DND-41 (cell line): ENCODE results near the gene MAPKAPK2.

ENCODE experiments used
- ATAC-seq: fragments of 200-7000 bp; cut with Tn5 transposase; 3 replicates; pipeline ENCODE4 v1.9.1; 2021; ENCODE audit warnings: low read depth; ENCODE audit not compliant: insufficient read depth
- DNase-seq: peaks from one replicate; pipeline ENCODE4 v3.0.0-alpha.2; 2020
- H2AFZ ChIP-seq: 2 replicates; pipeline ENCODE4 v1.6.0; 2012; ENCODE audit warnings: low read depth, low read length
- H3K27ac ChIP-seq: 2 replicates; pipeline ENCODE4 v1.5.1; 2012; ENCODE audit warnings: low read length, inconsistent platforms
- H3K27me3 ChIP-seq: fragments of 200-600 bp; sonication (generic); 2 replicates; pipeline ENCODE4 v1.6.0; 2012; ENCODE audit warnings: low read length, mild to moderate bottlenecking, inconsistent platforms; ENCODE audit not compliant: insufficient read depth, poor library complexity
- H3K36me3 ChIP-seq: 2 replicates; pipeline ENCODE4 v1.5.1; 2012; ENCODE audit warnings: low read length, inconsistent platforms; ENCODE audit not compliant: insufficient read depth
- H3K4me1 ChIP-seq: 2 replicates; pipeline ENCODE4 v1.5.1; 2012; ENCODE audit warnings: mild to moderate bottlenecking, low read length; ENCODE audit not compliant: insufficient read depth
- H3K4me2 ChIP-seq: 2 replicates; pipeline ENCODE4 v1.6.0; 2012; ENCODE audit warnings: mild to moderate bottlenecking, moderate library complexity, low read length, inconsistent platforms; ENCODE audit not compliant: insufficient read depth
- H3K4me3 ChIP-seq, 2 experiments: fragments of 200-600 bp in 1 of 2; shearing (Covaris generic) in 1 of 2; 2 replicates each; pipeline ENCODE4 v1.5.1; 2012 to 2016; ENCODE audit warnings: inconsistent platforms in 2 of 2, low read length in 2 of 2, mild to moderate bottlenecking in 2 of 2, low read depth in 1 of 2, moderate library complexity in 1 of 2
- H3K79me2 ChIP-seq: 2 replicates; pipeline ENCODE4 v1.6.0; 2012; ENCODE audit warnings: low read length, inconsistent platforms; ENCODE audit not compliant: insufficient read depth
- H3K9ac ChIP-seq: 2 replicates; pipeline ENCODE4 v1.6.0; 2012; ENCODE audit warnings: low read depth, mild to moderate bottlenecking, inconsistent platforms, low read length, moderate library complexity
- H3K9me3 ChIP-seq: 2 replicates; pipeline ENCODE4 v1.5.1; 2012; ENCODE audit warnings: low read length, moderate library complexity, mild to moderate bottlenecking, inconsistent platforms; ENCODE audit not compliant: insufficient read depth, severe bottlenecking
- H4K20me1 ChIP-seq: 2 replicates; pipeline ENCODE4 v1.6.0; 2012; ENCODE audit warnings: low read length; ENCODE audit not compliant: insufficient read depth
- CTCF ChIP-seq: IDR thresholded peaks from 2 replicates; pipeline ENCODE4 v1.5.1; 2012; ENCODE audit warnings: borderline replicate concordance, low read length, moderate library complexity, mild to moderate bottlenecking; ENCODE audit not compliant: poor library complexity, severe bottlenecking; ENCODE audit errors: extremely low read depth
- EZH2 ChIP-seq: IDR thresholded peaks from 3 replicates; pipeline ENCODE4 v1.6.1; 2012; ENCODE audit warnings: borderline replicate concordance, low read depth, mild to moderate bottlenecking, moderate library complexity, low read length, inconsistent platforms; ENCODE audit not compliant: severe bottlenecking

The MAPKAPK2 gene

GRCh38 chr1:206672844-206673758 lies 11.6 kb upstream of the MAPKAPK2 start:
- H3K9ac ChIP-seq, result no peak overlapping the region
- H3K36me3 ChIP-seq, result no peaks in the 10 kb centered on the region
- H3K27me3 ChIP-seq, result peaks cover 6% of the 10 kb centered on the region
- H3K79me2 ChIP-seq, result no peaks in the 10 kb centered on the region
- H2AFZ ChIP-seq, result no peak overlapping the region
- TF ChIP-seq CTCF (no peak), EZH2 (no peak)
- H3K27ac ChIP-seq, result no peak overlapping the region
- H3K4me1 ChIP-seq, result peaks cover 7% of the 10 kb centered on the region; the same call in 1 of the 2 replicates
- no peak overlapping the region for H3K4me3 ChIP-seq
- ATAC-seq, result no peak; the same call in 2 of the 3 replicates
- no peak for DNase-seq
- H3K4me2 ChIP-seq, result no peak overlapping the region
- H3K9me3 ChIP-seq, result no peaks in the 10 kb centered on the region
- no peaks in the 10 kb centered on the region for H4K20me1 ChIP-seq

- Histone ChIP-seq H3K36me3 (no peaks in the 10 kb centered on the region), H4K20me1 (no peaks in the 10 kb centered on the region), H3K4me1 (no peaks in the 10 kb centered on the region), H3K27me3 (peaks cover 8% of the 10 kb centered on the region), H3K27ac (no peak overlapping the region), H3K4me3 (no peak overlapping the region), H3K4me2 (no peak overlapping the region), H3K9me3 (no peaks in the 10 kb centered on the region), H3K79me2 (no peaks in the 10 kb centered on the region), H3K9ac (no peak overlapping the region), H2AFZ (no peak overlapping the region)
- TF ChIP-seq CTCF (no peak), EZH2 (no peak)
- ATAC-seq (no peak), DNase-seq (no peak)
Observed at GRCh38 chr1:206674236-206674635, 10.5 kb upstream of the MAPKAPK2 start.

GRCh38 chr1:206674745-206675175 lies 9.9 kb upstream of the MAPKAPK2 start:
- Histone ChIP-seq H3K4me2 (no peak overlapping the region), H2AFZ (no peak overlapping the region), H3K79me2 (no peaks in the 10 kb centered on the region), H3K36me3 (no peaks in the 10 kb centered on the region), H3K9me3 (no peaks in the 10 kb centered on the region), H3K9ac (no peak overlapping the region), H4K20me1 (no peaks in the 10 kb centered on the region), H3K4me1 (no peaks in the 10 kb centered on the region), H3K27ac (no peak overlapping the region), H3K4me3 (no peak overlapping the region), H3K27me3 (peaks cover 10% of the 10 kb centered on the region)
- ATAC-seq (no peak), DNase-seq (no peak)
- TF ChIP-seq EZH2, result no peak
- no peak for TF ChIP-seq CTCF
